MG63 (cell line): Measurements from ENCODE around the gene SPOCK3. TPM values are rescaled to one million over a fixed set of nuclear protein-coding genes. Genes with fewer than 3 reads are reported as not detected.
"Not testable (repeated sequence)": the region's sequence is repeated elsewhere in the genome, so short reads cannot be mapped to it uniquely, and the experiment has no call there.

Source experiments
- DNase-seq: peaks from one replicate; pipeline ENCODE4 v3.0.0-alpha.2; 2020
- H3K27me3 ChIP-seq: fragments of 250-450 bp; sonication (Bioruptor Pico); 2 replicates; pipeline ENCODE4 v1.5.1; 2020; ENCODE audit warnings: mild to moderate bottlenecking, moderate library complexity
- H3K36me3 ChIP-seq: fragments of 250-450 bp; sonication (Bioruptor Pico); 2 replicates; pipeline ENCODE4 v1.5.1; 2020; ENCODE audit warnings: mild to moderate bottlenecking, moderate library complexity
- H3K4me3 ChIP-seq: fragments of 250-450 bp; sonication (Bioruptor Pico); 2 replicates; pipeline ENCODE4 v1.5.1; 2020; ENCODE audit warnings: mild to moderate bottlenecking, moderate library complexity
- H3K9me3 ChIP-seq: fragments of 250-450 bp; sonication (Bioruptor Pico); 2 replicates; pipeline ENCODE4 v1.5.1; 2020; ENCODE audit warnings: mild to moderate bottlenecking, moderate library complexity
- total RNA-seq: library from RNA; depleted of rRNA; stranded (reverse); fragments of >200 nt; shearing (Covaris generic); gene quantifications from 2 replicates; pipeline ENCODE4 v1.2.3, GENCODE V29; 2014; ENCODE audit warnings: low replicate concordance

SPOCK3 gene
- total RNA-seq, 1 experiment from 2014 or later = 1.3 TPM

DNA sequence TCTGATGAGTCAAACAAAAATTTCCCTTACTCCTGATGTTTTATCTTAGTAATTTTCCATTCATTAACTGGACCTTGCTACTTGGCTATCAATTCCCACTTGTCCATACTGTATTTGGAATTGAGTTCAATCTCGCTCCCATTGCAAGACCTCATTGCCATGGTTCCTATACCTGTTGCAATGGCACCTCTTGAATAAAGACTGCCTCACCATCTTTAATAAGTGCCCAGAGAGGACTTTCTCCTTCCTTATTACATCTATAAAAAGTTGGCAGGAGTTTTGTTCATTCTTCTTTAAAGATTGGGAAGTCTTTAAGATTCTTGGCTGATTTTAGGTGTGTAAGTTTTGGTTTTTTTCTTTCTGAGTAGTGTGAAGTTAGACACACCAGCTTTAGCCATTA, 397.4 kb downstream of the SPOCK3 start:
- H3K36me3 ChIP-seq = no peaks in the 10 kb centered on the region
- DNase-seq = no peak
- no peak overlapping the region for H3K4me3 ChIP-seq
- no peaks in the 10 kb centered on the region for H3K27me3 ChIP-seq
- peaks cover 7% of the 10 kb centered on the region for H3K9me3 ChIP-seq

DNA sequence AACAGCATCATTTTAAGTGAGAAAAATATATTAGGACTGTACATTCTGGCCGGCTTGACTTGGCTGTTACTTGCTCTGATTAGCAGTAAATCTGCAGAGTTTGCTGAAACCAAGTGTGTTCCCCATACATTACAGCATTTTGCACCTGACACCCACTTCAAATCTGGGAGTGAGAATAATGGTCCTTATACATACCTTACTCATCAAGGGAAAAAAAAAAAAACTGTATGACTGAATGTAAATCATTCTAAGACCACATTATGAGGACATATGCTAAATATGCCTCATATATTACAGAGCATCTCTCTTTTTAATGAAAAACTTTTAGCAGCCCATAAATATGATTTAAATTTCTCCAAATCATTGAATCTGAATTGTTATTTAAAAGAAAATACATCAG, 406.7 kb downstream of the SPOCK3 start:
- Histone ChIP-seq H3K27me3 (no peaks in the 10 kb centered on the region), H3K36me3 (no peaks in the 10 kb centered on the region), H3K9me3 (peaks cover 2% of the 10 kb centered on the region; the same call in 1 of the 2 replicates), H3K4me3 (no peak overlapping the region)
- no peak for DNase-seq

GRCh38 chr4:166827167-166827566, 407.1 kb downstream of the SPOCK3 start:
- Histone ChIP-seq H3K27me3 (no peaks in the 10 kb centered on the region), H3K9me3 (no peaks in the 10 kb centered on the region), H3K4me3 (no peak overlapping the region), H3K36me3 (no peaks in the 10 kb centered on the region)
- DNase-seq = no peak

- no peaks in the 10 kb centered on the region for H3K36me3 ChIP-seq
- H3K27me3 ChIP-seq = no peaks in the 10 kb centered on the region
- DNase-seq = no peak
- no peak overlapping the region for H3K4me3 ChIP-seq
- peaks cover 5% of the 10 kb centered on the region; the same call in 1 of the 2 replicates for H3K9me3 ChIP-seq
Observed at GRCh38 chr4:166823848-166824247, 410.4 kb downstream of the SPOCK3 start.

- no peak for DNase-seq
Observed at GRCh38 chr4:166823126-166823525, 411.2 kb downstream of the SPOCK3 start.

DNA sequence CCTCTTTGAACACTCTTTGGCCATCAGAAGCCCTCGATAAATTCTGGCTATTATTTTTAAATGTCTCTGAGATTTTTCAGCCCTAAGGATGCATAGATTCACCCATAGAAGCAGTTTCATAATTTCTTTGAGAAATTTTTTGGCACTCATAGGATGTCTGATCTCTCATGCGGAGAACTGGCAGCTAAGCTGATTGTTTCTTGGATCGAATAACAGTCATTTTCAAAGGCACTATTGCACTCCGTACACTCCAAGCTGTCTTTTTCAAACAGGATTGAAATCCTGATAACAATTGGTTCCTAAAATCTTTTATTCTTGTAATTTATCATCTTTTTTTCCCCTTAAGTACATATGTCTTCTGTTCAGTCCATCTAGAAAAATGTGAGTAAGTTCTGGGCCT, 411.9 kb downstream of the SPOCK3 start:
- Histone ChIP-seq H3K27me3 (no peaks in the 10 kb centered on the region), H3K4me3 (no peak overlapping the region), H3K36me3 (no peaks in the 10 kb centered on the region), H3K9me3 (peaks cover 5% of the 10 kb centered on the region; the same call in 1 of the 2 replicates)
- no peak for DNase-seq

More at GRCh38 chr4:166823126-166823525, 411.2 kb downstream of the SPOCK3 start:
- Histone ChIP-seq H3K27me3 (no peaks in the 10 kb centered on the region), H3K4me3 (no peak overlapping the region), H3K9me3 (peaks cover 5% of the 10 kb centered on the region; the same call in 1 of the 2 replicates), H3K36me3 (no peaks in the 10 kb centered on the region)

DNA sequence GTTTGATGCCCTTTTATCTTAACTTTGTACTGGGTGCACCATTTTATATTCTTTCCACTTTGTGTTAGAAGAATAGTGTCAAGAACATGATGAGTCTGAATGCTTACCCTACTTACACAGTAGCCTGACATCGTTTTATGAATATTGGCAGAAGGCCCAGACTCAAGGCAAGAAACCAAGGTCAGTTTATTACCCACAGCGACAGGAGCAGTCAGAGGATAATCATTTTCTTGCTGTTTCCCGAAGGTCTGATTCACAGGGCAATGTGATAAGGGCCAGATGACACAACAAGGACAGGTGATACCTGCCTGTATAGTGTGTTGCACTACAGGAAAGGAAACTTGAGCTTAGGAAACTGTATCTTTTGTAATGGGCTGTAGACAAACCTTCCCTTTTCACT, 417.4 kb downstream of the SPOCK3 start:
- Histone ChIP-seq H3K27me3 (no peaks in the 10 kb centered on the region), H3K4me3 (no peak overlapping the region), H3K9me3 (peaks cover 5% of the 10 kb centered on the region; the same call in 1 of the 2 replicates), H3K36me3 (no peaks in the 10 kb centered on the region)
- DNase-seq = peak; percentile 1

DNA sequence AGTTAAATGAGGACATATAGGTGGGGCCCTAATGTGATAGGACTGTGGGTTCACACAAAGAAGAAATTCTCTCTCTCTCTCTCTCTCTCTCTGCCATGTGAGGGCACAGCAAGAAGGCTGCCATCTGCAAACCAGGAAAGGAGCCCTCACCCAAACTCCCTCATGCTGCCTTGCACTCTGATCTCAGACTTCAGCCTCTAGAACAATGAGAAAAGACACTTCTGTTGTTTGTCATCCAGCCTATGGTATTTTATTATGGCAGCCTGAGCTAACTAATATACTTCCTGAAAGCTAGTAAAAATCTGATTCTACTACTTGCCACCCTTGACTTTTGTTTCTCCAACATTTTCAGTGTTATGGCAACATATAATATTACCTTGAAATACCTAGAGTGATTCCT, 425.9 kb downstream of the SPOCK3 start:
- no peaks in the 10 kb centered on the region for H3K36me3 ChIP-seq
- no peaks in the 10 kb centered on the region for H3K27me3 ChIP-seq
- no peaks in the 10 kb centered on the region for H3K9me3 ChIP-seq
- H3K4me3 ChIP-seq = no peak overlapping the region
- DNase-seq = no peak

- H3K9me3 ChIP-seq = no peaks in the 10 kb centered on the region
- H3K27me3 ChIP-seq = no peaks in the 10 kb centered on the region
- no peak overlapping the region for H3K4me3 ChIP-seq
- no peaks in the 10 kb centered on the region for H3K36me3 ChIP-seq
- DNase-seq = no peak
Observed at GRCh38 chr4:166802346-166802745, 431.9 kb downstream of the SPOCK3 start.

GRCh38 chr4:166798126-166798525, 436.2 kb downstream of the SPOCK3 start:
- DNase-seq = no peak
- no peaks in the 10 kb centered on the region for H3K27me3 ChIP-seq
- H3K9me3 ChIP-seq = no peaks in the 10 kb centered on the region
- H3K36me3 ChIP-seq = no peaks in the 10 kb centered on the region
- H3K4me3 ChIP-seq = no peak overlapping the region

- no peak for DNase-seq
- no peaks in the 10 kb centered on the region for H3K36me3 ChIP-seq
- H3K4me3 ChIP-seq = no peak overlapping the region
- H3K27me3 ChIP-seq = no peaks in the 10 kb centered on the region
- peaks cover 3% of the 10 kb centered on the region; the same call in 1 of the 2 replicates for H3K9me3 ChIP-seq
Observed at GRCh38 chr4:166777760-166778159, 456.5 kb downstream of the SPOCK3 start.

DNA sequence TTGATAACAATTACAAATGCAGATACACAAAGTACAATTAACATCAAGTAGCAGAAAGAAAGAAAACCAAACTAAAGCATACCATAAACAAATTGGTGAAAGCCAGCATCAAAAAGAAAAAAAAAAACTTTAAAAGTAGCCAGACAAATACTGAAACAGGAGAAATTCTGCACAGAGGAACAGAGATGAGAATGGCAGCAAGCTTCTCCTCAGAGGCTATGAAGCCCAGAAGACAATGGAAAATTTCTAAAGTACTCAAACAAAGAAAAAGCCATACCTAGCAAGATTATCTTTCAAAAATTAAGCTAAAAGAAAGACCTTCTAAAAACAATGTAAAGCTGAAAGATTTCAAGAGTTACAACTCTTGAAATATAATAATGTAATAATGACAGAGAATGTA, 471.3 kb downstream of the SPOCK3 start:
- H3K9me3 ChIP-seq = peaks cover 13% of the 10 kb centered on the region
- no peaks in the 10 kb centered on the region for H3K27me3 ChIP-seq
- no peak overlapping the region for H3K4me3 ChIP-seq
- no peaks in the 10 kb centered on the region for H3K36me3 ChIP-seq
- DNase-seq = no peak

DNA sequence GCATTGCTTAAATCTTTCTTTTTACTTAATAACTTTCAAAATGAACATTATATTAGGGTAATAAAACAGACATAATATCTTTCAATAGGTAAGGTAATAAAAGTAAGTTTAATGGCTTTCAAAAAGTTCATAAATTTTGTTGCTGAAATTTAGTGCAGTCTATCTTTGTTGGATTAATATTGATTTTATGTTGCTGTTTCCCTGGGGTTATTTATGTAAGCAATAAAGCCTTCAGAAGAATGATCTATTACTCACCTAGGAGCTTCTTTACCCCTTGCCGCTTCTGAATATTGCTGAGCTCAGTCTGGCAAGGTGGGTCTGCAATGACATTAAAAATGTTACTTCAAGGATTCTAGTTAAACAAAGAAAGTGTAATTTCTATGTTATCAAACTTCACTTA, 492.6 kb downstream of the SPOCK3 start:
- no peaks in the 10 kb centered on the region for H3K27me3 ChIP-seq
- H3K36me3 ChIP-seq = no peaks in the 10 kb centered on the region
- DNase-seq = no peak
- no peaks in the 10 kb centered on the region for H3K9me3 ChIP-seq
- no peak overlapping the region for H3K4me3 ChIP-seq

GRCh38 chr4:166739215-166739614, 495.1 kb downstream of the SPOCK3 start:
- H3K9me3 ChIP-seq, H3K36me3 ChIP-seq, DNase-seq, H3K4me3 ChIP-seq, H3K27me3 ChIP-seq: not testable (repeated sequence)

GRCh38 chr4:166737430-166737829, 496.9 kb downstream of the SPOCK3 start:
- no peaks in the 10 kb centered on the region for H3K27me3 ChIP-seq
- H3K4me3 ChIP-seq = no peak overlapping the region
- no peaks in the 10 kb centered on the region for H3K9me3 ChIP-seq
- no peak for DNase-seq
- H3K36me3 ChIP-seq = no peaks in the 10 kb centered on the region

- no peak for DNase-seq
- no peaks in the 10 kb centered on the region for H3K36me3 ChIP-seq
Observed at GRCh38 chr4:166735553-166735952, 498.7 kb downstream of the SPOCK3 start.

GRCh38 chr4:166734797-166735196, 499.5 kb downstream of the SPOCK3 start:
- DNase-seq = no peak
- no peaks in the 10 kb centered on the region for H3K9me3 ChIP-seq
- no peak overlapping the region for H3K4me3 ChIP-seq
- no peaks in the 10 kb centered on the region for H3K27me3 ChIP-seq
- no peaks in the 10 kb centered on the region for H3K36me3 ChIP-seq

More at GRCh38 chr4:166735553-166735952, 498.7 kb downstream of the SPOCK3 start:
- no peaks in the 10 kb centered on the region for H3K27me3 ChIP-seq
- no peak overlapping the region for H3K4me3 ChIP-seq
- H3K9me3 ChIP-seq = no peaks in the 10 kb centered on the region

DNA sequence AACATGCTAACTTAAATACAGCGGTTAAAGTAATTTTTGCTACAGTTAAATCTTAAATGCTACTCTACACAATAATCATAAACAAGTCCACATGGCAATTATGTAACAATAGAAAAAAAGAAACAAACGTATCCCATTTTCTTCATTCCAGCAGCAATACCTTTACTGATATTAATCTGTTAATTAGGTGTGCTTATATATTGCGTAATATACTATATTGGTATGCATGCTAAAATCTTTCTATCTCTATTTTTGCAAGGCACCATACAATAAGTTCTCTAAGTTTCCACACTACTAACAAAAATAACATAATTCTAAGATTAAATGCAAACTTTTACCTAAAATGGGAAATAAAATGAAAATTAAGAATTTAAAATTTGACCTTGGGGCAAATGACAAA, 500.6 kb downstream of the SPOCK3 start:
- Histone ChIP-seq H3K36me3 (no peaks in the 10 kb centered on the region), H3K27me3 (no peaks in the 10 kb centered on the region)
- no peak for DNase-seq

GRCh38 chr4:166726832-166727231, 507.5 kb downstream of the SPOCK3 start:
- no peak overlapping the region for H3K4me3 ChIP-seq
- no peaks in the 10 kb centered on the region for H3K27me3 ChIP-seq
- DNase-seq = no peak
- H3K36me3 ChIP-seq = no peaks in the 10 kb centered on the region
- H3K9me3 ChIP-seq = no peaks in the 10 kb centered on the region

More for the DNA sequence above, 500.6 kb downstream of the SPOCK3 start:
- H3K4me3 ChIP-seq = no peak overlapping the region
- H3K9me3 ChIP-seq = no peaks in the 10 kb centered on the region
